GDM1 (cell line): ENCODE data around the gene SLCO3A1.
A peak's percentile ranks its signal among the peaks of the same experiment; 100 is the strongest.
"Not testable (repeated sequence)": the region's sequence is repeated elsewhere in the genome, so short reads cannot be mapped to it uniquely, and the experiment has no call there.

Experiments
- DNase-seq: peaks from one replicate; lab custom pipeline; 2025; lab: John Stamatoyannopoulos, UW

SLCO3A1 gene

GRCh38 chr15:92035551-92035950, 182.0 kb downstream of the SLCO3A1 start:
- DNase-seq: no peak

GRCh38 chr15:92035961-92036360, 182.5 kb downstream of the SLCO3A1 start:
- no peak for DNase-seq

GRCh38 chr15:92037491-92037890, 184.0 kb downstream of the SLCO3A1 start:
- DNase-seq: peak; percentile 9

DNA sequence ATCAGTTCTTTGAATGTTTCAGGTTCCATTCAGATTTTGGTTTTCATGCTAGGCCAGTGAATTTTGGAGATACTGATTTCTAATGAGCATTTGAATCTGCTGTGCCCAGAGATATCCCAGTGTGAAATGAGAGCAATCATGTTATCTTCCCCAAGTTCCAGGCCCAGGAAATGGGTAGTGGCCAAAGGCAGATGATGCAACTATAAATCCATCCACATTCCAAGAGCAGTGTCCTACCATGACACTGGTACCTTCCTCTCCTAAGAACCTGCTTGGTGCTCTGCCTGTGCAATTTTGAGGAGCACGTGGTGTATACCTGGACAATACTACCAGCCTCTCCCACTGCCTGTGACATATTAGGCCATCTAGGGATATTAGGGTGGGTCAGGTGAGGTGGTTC, 186.8 kb downstream of the SLCO3A1 start:
- no peak for DNase-seq

- DNase-seq: no peak
Observed at GRCh38 chr15:92041371-92041770, 187.9 kb downstream of the SLCO3A1 start.

DNA sequence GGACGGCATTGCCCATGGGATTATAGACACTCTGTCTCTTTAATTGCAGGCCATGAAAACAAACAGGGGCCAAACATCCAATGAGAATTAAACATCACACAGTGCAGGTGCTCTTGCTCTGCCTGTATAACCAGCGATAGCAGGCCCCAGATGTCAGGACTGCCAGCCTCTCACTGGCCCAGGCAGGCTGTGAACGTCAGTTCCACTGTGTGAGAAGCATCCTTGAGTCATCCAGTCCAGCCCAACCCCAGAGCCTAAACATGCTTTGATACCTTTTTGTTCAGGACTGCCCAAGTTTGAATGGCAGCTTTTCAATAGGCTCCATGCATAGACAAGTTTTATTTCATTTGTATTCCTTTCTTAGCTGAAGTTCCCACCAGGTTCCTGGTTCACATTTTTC, 189.8 kb downstream of the SLCO3A1 start:
- DNase-seq: no peak

GRCh38 chr15:92044203-92044909, 190.8 kb downstream of the SLCO3A1 start:
- DNase-seq: no peak

GRCh38 chr15:92047900-92048299, 194.4 kb downstream of the SLCO3A1 start:
- no peak for DNase-seq

- no peak for DNase-seq
Observed at GRCh38 chr15:92048739-92049138, 195.2 kb downstream of the SLCO3A1 start.

- no peak for DNase-seq
Observed at GRCh38 chr15:92049290-92049989, 195.9 kb downstream of the SLCO3A1 start.

DNA sequence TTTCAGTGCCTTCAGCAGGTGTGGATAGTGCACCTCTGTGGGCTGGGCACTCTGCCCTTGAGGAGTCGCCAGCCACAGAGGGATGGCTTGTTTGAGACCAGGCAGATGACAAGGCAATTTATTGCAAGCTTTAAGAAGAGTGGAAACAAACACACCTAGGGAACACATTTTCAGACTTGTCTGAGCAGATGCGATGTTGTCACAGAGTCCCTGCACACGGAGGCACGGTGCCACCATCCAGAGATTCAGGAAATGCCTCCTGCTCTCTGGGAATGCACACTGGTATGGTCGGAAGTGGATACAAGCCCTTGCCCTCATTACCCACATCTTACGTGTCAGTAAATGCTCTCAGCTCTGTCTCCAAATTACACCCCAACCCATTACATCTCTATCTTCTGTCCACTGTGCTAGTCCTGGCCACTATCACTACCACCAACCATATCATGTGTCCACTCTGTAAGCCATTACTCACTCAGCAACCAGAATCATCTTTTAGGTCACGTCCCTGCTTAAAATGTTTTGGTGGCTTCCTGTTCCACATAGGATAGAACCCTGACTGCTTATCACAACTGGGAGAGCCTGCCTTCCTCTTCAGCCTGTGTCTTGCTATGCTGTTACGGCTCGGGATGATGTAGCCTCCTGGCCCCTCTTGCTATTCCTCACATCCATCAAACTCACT, 196.9 kb downstream of the SLCO3A1 start:
- DNase-seq: no peak

- DNase-seq: no peak
Observed at GRCh38 chr15:92051716-92052115, 198.2 kb downstream of the SLCO3A1 start.

- no peak for DNase-seq
Observed at GRCh38 chr15:92053753-92054316, 200.3 kb downstream of the SLCO3A1 start.

GRCh38 chr15:92056875-92057274, 203.4 kb downstream of the SLCO3A1 start:
- no peak for DNase-seq

GRCh38 chr15:92059036-92059970, 205.8 kb downstream of the SLCO3A1 start:
- no peak for DNase-seq

- not testable (repeated sequence) for DNase-seq
Observed at GRCh38 chr15:92059971-92060311, 206.4 kb downstream of the SLCO3A1 start.

DNA sequence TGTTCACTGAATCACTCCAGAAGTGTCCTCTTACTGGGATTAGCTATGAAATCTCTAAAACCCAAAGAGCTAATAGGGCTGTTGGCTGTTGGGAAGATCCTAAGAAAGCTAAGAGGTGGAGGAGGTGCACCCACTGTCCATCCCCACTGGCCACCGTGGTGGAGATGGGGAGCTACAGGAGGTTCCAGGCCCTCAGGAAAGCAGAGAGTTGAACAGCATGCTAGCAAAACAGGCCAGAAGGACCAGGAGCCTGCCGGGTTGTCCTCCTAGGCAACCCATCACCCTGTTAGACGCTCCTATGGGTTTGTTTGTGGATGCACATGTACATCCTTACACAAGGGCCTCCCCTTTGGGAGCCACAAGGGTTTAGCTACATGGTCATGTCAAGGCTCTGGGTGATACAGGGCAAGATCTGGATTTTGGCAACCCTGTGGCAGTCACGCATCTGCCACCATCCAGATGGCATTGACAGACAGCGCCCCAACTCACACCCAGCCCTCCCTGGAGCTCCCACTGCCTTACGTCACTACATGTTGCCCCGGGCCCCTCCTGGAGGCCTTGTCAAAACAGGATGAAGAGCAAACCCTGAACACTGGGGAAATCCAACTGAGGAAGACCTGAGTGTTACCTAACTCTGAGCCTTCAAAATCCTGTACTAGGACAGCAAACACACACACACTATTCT, 208.1 kb downstream of the SLCO3A1 start:
- DNase-seq: no peak

GRCh38 chr15:92062505-92062904, 209.0 kb downstream of the SLCO3A1 start:
- DNase-seq: no peak

GRCh38 chr15:92068121-92068520, 214.6 kb downstream of the SLCO3A1 start:
- peak; percentile 23 for DNase-seq

DNA sequence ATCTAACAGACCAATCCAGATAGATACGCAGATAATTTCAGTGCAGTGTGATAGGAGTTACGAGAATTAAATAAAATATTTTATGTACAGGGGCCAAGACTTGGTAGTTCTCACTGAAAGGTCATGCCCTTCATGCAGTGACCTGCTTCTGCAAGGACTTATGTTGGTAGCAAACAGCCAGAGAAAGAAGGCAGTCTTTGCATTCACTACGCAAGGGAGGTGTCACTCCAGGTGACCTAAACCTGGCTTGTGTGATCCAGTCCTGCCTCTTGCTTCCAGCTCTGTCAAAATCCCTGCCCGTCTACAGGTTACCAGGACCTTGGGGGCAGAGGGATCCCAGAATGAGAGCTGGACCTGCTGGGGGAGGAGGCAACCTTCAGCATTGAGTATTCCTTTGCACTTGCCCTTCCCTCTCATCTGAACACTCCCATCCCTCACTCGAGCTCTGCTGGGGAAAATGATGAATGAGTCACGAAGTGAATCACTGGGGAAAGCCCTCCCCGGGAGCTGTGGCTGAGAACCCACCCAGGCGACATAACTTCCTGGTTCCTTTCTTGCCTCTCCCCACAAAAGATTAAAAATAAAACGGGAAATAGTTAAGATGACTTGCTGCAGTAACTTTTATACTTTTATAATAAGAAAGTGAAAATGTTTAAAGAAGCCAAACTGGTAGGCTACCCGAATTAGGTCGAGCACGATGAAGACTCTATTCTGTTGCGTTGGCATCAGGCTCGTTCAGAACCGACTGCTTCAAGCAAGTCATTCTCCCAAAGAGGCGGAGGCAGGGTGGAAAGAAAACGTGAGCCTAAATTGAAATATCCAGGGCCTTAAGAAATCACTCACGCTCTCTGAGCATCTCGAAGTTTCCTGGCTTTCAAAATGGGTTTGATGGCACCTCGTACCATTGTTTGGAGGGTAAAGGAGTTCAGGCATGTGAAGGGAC, 216.1 kb downstream of the SLCO3A1 start:
- DNase-seq: peak; percentile 33
